ENCODE data around the gene BCL2L14. TPM values are rescaled to one million over a fixed set of nuclear protein-coding genes. Genes with fewer than 3 reads are reported as not detected.

BCL2L14 gene
- total and polyA plus RNA-seq, 2 experiments from 2014 or later, result 4.9 to 17.8 TPM

GRCh38 chr12:12033824-12034223 is 36.9 kb upstream of the BCL2L14 start:
- no peak overlapping the region for H2AFZ ChIP-seq
- H3K27ac ChIP-seq, result no peak overlapping the region
- TF ChIP-seq, protein P1, sequence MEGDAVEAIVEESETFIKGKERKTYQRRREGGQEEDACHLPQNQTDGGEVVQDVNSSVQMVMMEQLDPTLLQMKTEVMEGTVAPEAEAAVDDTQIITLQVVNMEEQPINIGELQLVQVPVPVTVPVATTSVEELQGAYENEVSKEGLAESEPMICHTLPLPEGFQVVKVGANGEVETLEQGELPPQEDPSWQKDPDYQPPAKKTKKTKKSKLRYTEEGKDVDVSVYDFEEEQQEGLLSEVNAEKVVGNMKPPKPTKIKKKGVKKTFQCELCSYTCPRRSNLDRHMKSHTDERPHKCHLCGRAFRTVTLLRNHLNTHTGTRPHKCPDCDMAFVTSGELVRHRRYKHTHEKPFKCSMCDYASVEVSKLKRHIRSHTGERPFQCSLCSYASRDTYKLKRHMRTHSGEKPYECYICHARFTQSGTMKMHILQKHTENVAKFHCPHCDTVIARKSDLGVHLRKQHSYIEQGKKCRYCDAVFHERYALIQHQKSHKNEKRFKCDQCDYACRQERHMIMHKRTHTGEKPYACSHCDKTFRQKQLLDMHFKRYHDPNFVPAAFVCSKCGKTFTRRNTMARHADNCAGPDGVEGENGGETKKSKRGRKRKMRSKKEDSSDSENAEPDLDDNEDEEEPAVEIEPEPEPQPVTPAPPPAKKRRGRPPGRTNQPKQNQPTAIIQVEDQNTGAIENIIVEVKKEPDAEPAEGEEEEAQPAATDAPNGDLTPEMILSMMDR (IDR thresholded peaks at IDR 0.05; ENCODE audit: poor library complexity), result no peak
- TF ChIP-seq EZH2 (IDR thresholded peaks at IDR 0.05; ENCODE audit: borderline replicate concordance), result no peak
- no peak for TF ChIP-seq EZH2phosphoT487 (IDR thresholded peaks at IDR 0.05; ENCODE audit: low read depth, severe bottlenecking, unreplicated experiment)
- no peaks in the 10 kb centered on the region for H3K9me3 ChIP-seq (ENCODE audit: low read depth)
- H3K4me3 ChIP-seq, result no peak overlapping the region
- H3K4me2 ChIP-seq, result no peak overlapping the region
- H3K9me2 ChIP-seq (replicated peaks; ENCODE audit: insufficient read depth), result no peaks in the 10 kb centered on the region
- no peak for DNase-seq (ENCODE audit: low spot score)
- 76% methylated on average over 5 of the region's 5 CpGs for WGBS (ENCODE audit: low lambda C conversion rate, missing lambda C conversion rate)
- H3K4me1 ChIP-seq (ENCODE audit: insufficient read depth), result no peaks in the 10 kb centered on the region
- no peaks in the 10 kb centered on the region for H3K27me3 ChIP-seq
- H3K79me2 ChIP-seq, result no peaks in the 10 kb centered on the region
- H3K36me3 ChIP-seq (replicated peaks; ENCODE audit: insufficient read depth, low read depth), result no peaks in the 10 kb centered on the region
- no peaks in the 10 kb centered on the region for H4K20me1 ChIP-seq (ENCODE audit: insufficient read depth, poor library complexity, severe bottlenecking)

DNA sequence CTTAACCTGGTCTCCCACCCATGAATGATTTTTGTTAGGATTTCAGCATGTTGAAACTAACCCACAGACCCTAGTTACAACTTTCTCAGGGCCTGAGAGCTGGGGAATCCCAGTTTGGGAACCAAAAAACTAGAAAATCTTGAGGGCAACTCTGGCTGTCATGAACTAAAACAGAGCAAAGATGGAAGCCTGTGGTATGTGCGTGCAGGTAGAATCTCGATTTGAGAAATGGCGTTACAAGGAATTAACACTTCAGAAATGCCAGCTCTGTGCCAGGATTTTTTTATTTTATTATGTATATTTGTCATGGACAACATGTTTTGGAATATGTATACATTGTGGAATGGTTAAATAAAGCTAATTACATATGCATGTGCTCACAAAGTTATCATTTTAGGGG is 36.4 kb upstream of the BCL2L14 start:
- H3K4me3 ChIP-seq, result no peak overlapping the region
- H3K9me3 ChIP-seq (ENCODE audit: low read depth), result no peaks in the 10 kb centered on the region
- H3K27me3 ChIP-seq, result no peaks in the 10 kb centered on the region
- H3K79me2 ChIP-seq, result no peaks in the 10 kb centered on the region
- no peak overlapping the region for H2AFZ ChIP-seq
- no peaks in the 10 kb centered on the region for H3K9me2 ChIP-seq (replicated peaks; ENCODE audit: insufficient read depth)
- no peak overlapping the region for H3K4me2 ChIP-seq
- no peak overlapping the region for H3K27ac ChIP-seq
- no peaks in the 10 kb centered on the region for H3K36me3 ChIP-seq (replicated peaks; ENCODE audit: insufficient read depth, low read depth)
- no peaks in the 10 kb centered on the region for H4K20me1 ChIP-seq (ENCODE audit: insufficient read depth, poor library complexity, severe bottlenecking)
- TF ChIP-seq EZH2 (IDR thresholded peaks at IDR 0.05; ENCODE audit: borderline replicate concordance) (no peak), EZH2phosphoT487 (IDR thresholded peaks at IDR 0.05; ENCODE audit: low read depth, severe bottlenecking, unreplicated experiment) (no peak)
- TF ChIP-seq, protein P1 (IDR thresholded peaks at IDR 0.05; ENCODE audit: poor library complexity), result no peak
- DNase-seq (ENCODE audit: low spot score), result no peak
- WGBS (ENCODE audit: low lambda C conversion rate, missing lambda C conversion rate), result 93% methylated on average over 3 of the region's 3 CpGs
- H3K4me1 ChIP-seq (ENCODE audit: insufficient read depth), result no peaks in the 10 kb centered on the region

- no peaks in the 10 kb centered on the region for H3K4me1 ChIP-seq (ENCODE audit: insufficient read depth)
- H3K36me3 ChIP-seq (replicated peaks; ENCODE audit: insufficient read depth, low read depth), result no peaks in the 10 kb centered on the region
- H3K4me2 ChIP-seq, result no peak overlapping the region
- no peak overlapping the region for H2AFZ ChIP-seq
- TF ChIP-seq EZH2 (IDR thresholded peaks at IDR 0.05; ENCODE audit: borderline replicate concordance) (no peak), EZH2phosphoT487 (IDR thresholded peaks at IDR 0.05; ENCODE audit: low read depth, severe bottlenecking, unreplicated experiment) (no peak)
- TF ChIP-seq, protein P1 (IDR thresholded peaks at IDR 0.05; ENCODE audit: poor library complexity), result no peak
- no peaks in the 10 kb centered on the region for H3K9me3 ChIP-seq (ENCODE audit: low read depth)
- no peak overlapping the region for H3K4me3 ChIP-seq
- no peaks in the 10 kb centered on the region for H3K27me3 ChIP-seq
- H4K20me1 ChIP-seq (ENCODE audit: insufficient read depth, poor library complexity, severe bottlenecking), result no peaks in the 10 kb centered on the region
- H3K27ac ChIP-seq, result no peak overlapping the region
- no peaks in the 10 kb centered on the region for H3K79me2 ChIP-seq
- 48% methylated on average over 1 of the region's 1 CpG for WGBS (ENCODE audit: low lambda C conversion rate, missing lambda C conversion rate)
- H3K9me2 ChIP-seq (replicated peaks; ENCODE audit: insufficient read depth), result no peaks in the 10 kb centered on the region
- no peak for DNase-seq (ENCODE audit: low spot score)
Observed at GRCh38 chr12:12035229-12035628, 35.5 kb upstream of the BCL2L14 start.

- H3K4me3 ChIP-seq, result no peak overlapping the region
- no peak for TF ChIP-seq EZH2phosphoT487 (IDR thresholded peaks at IDR 0.05; ENCODE audit: low read depth, severe bottlenecking, unreplicated experiment)
- TF ChIP-seq EZH2 (IDR thresholded peaks at IDR 0.05; ENCODE audit: borderline replicate concordance), result no peak
- TF ChIP-seq, protein P1 (IDR thresholded peaks at IDR 0.05; ENCODE audit: poor library complexity), result no peak
- H3K9me2 ChIP-seq (replicated peaks; ENCODE audit: insufficient read depth), result no peaks in the 10 kb centered on the region
- H3K4me2 ChIP-seq, result no peak overlapping the region
- H2AFZ ChIP-seq, result no peak overlapping the region
- DNase-seq (ENCODE audit: low spot score), result no peak
- H3K9me3 ChIP-seq (ENCODE audit: low read depth), result no peaks in the 10 kb centered on the region
- no peaks in the 10 kb centered on the region for H3K4me1 ChIP-seq (ENCODE audit: insufficient read depth)
- H3K27ac ChIP-seq, result no peak overlapping the region
- no peaks in the 10 kb centered on the region for H3K27me3 ChIP-seq
- no peaks in the 10 kb centered on the region for H3K36me3 ChIP-seq (replicated peaks; ENCODE audit: insufficient read depth, low read depth)
- H3K79me2 ChIP-seq, result no peaks in the 10 kb centered on the region
- no peaks in the 10 kb centered on the region for H4K20me1 ChIP-seq (ENCODE audit: insufficient read depth, poor library complexity, severe bottlenecking)
Observed at GRCh38 chr12:12036901-12037300, 33.8 kb upstream of the BCL2L14 start.

Data from hepatocyte (in vitro differentiated cells).